HCT116 (cell line): ENCODE measurements around the gene INPP5K.

Source experiments
- EZH2 ChIP-seq: fragments of 200-600 bp; sonication (generic); IDR thresholded peaks from 2 replicates; pipeline ENCODE4 v1.6.1; 2017; ENCODE audit warnings: antibody characterized with exemption, mixed run types
- POLR2A ChIP-seq: IDR thresholded peaks from 2 replicates; pipeline ENCODE4 v1.7.0; 2011; ENCODE audit warnings: borderline replicate concordance; ENCODE audit not compliant: insufficient read depth, insufficient read length; ENCODE audit errors: extremely low read depth
- POLR2AphosphoS5 ChIP-seq: IDR thresholded peaks from 2 replicates; pipeline ENCODE4 v1.6.1; 2011; ENCODE audit warnings: mild to moderate bottlenecking, low read depth, low read length, moderate library complexity
- RAD21 ChIP-seq: IDR thresholded peaks from 2 replicates; pipeline ENCODE4 v1.6.1; 2012; ENCODE audit warnings: low read depth, mild to moderate bottlenecking
- SIN3A ChIP-seq: IDR thresholded peaks from 2 replicates; pipeline ENCODE4 v1.6.1; 2012; ENCODE audit warnings: low read depth
- YY1 ChIP-seq: IDR thresholded peaks from 2 replicates; pipeline ENCODE4 v1.6.1; 2011; ENCODE audit warnings: low read length, low read depth, moderate library complexity, mild to moderate bottlenecking; ENCODE audit not compliant: insufficient replicate concordance; ENCODE audit errors: extremely low read depth
- ZNF274 ChIP-seq: fragments of 200-500 bp; sonication (Bioruptor generic); IDR thresholded peaks from 2 replicates; pipeline ENCODE4 v1.6.1; 2014; ENCODE audit warnings: mild to moderate bottlenecking, low read depth, low read length, inconsistent platforms
- TF ChIP-seq, protein P1 (sequence below), 3 experiments: fragments of 200-600 bp in 1 of 3; sonication (generic) in 1 of 3; IDR thresholded peaks in 2 of 3; conservative IDR thresholded peaks in 1 of 3; 2 replicates each; pipeline ENCODE4 v1.5.1; 2012 to 2017; ENCODE audit warnings: low read depth in 2 of 3, low read length in 2 of 3, antibody characterized with exemption in 1 of 3, borderline replicate concordance in 1 of 3, control low read depth in 1 of 3, mild to moderate bottlenecking in 1 of 3, mixed read lengths in 1 of 3, mixed run types in 1 of 3, moderate library complexity in 1 of 3; ENCODE audit not compliant: insufficient read depth in 1 of 3
- TF ChIP-seq, protein P2 (sequence below): IDR thresholded peaks from 2 replicates; pipeline ENCODE4 v1.6.1; 2012; ENCODE audit warnings: low read depth
- TF ChIP-seq, protein P3 (sequence below): IDR thresholded peaks from 2 replicates; pipeline ENCODE4 v1.6.1; 2012
- TF ChIP-seq, protein P4 (sequence below): IDR thresholded peaks from 2 replicates; pipeline ENCODE4 v1.6.1; 2011; ENCODE audit warnings: mild to moderate bottlenecking, low read length, moderate library complexity; ENCODE audit not compliant: insufficient replicate concordance; ENCODE audit errors: extremely low read depth

DNA sequence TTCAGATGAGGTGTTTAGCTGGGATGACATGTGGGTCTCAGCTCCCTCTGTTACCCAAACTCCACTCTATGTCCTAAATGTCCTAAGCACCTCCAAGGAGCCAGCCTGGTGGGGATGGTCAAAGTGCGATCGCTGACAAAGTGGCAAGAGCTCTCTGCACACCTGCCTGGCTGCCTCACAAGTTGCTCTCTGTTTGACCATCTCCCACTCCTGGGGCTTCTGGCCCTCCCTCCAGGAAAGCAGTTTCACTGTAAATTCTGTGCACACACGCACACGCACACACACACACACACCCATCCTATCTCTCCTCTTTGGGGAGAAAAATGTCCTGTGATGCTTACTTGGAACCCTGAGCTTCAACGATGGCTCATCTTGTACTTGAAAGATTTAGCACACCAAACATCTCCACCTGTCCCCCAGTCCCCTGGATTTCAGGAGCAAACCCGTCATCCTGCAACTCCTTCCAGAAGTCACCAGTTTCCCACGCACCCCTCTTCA lies 44.5 kb upstream of the INPP5K start:
- TF ChIP-seq, protein P1, sequence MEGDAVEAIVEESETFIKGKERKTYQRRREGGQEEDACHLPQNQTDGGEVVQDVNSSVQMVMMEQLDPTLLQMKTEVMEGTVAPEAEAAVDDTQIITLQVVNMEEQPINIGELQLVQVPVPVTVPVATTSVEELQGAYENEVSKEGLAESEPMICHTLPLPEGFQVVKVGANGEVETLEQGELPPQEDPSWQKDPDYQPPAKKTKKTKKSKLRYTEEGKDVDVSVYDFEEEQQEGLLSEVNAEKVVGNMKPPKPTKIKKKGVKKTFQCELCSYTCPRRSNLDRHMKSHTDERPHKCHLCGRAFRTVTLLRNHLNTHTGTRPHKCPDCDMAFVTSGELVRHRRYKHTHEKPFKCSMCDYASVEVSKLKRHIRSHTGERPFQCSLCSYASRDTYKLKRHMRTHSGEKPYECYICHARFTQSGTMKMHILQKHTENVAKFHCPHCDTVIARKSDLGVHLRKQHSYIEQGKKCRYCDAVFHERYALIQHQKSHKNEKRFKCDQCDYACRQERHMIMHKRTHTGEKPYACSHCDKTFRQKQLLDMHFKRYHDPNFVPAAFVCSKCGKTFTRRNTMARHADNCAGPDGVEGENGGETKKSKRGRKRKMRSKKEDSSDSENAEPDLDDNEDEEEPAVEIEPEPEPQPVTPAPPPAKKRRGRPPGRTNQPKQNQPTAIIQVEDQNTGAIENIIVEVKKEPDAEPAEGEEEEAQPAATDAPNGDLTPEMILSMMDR (IDR thresholded peaks at IDR 0.05 in 2 of 3, conservative IDR thresholded peaks at IDR 0.05 in 1 of 3; ENCODE audit: borderline replicate concordance in 1 of 3, insufficient read depth in 1 of 3, low read depth in 2 of 3, low read length in 2 of 3): no peak
- TF ChIP-seq POLR2AphosphoS5: no peak
- TF ChIP-seq SIN3A: no peak
- TF ChIP-seq ZNF274: no peak
- TF ChIP-seq, protein P2, sequence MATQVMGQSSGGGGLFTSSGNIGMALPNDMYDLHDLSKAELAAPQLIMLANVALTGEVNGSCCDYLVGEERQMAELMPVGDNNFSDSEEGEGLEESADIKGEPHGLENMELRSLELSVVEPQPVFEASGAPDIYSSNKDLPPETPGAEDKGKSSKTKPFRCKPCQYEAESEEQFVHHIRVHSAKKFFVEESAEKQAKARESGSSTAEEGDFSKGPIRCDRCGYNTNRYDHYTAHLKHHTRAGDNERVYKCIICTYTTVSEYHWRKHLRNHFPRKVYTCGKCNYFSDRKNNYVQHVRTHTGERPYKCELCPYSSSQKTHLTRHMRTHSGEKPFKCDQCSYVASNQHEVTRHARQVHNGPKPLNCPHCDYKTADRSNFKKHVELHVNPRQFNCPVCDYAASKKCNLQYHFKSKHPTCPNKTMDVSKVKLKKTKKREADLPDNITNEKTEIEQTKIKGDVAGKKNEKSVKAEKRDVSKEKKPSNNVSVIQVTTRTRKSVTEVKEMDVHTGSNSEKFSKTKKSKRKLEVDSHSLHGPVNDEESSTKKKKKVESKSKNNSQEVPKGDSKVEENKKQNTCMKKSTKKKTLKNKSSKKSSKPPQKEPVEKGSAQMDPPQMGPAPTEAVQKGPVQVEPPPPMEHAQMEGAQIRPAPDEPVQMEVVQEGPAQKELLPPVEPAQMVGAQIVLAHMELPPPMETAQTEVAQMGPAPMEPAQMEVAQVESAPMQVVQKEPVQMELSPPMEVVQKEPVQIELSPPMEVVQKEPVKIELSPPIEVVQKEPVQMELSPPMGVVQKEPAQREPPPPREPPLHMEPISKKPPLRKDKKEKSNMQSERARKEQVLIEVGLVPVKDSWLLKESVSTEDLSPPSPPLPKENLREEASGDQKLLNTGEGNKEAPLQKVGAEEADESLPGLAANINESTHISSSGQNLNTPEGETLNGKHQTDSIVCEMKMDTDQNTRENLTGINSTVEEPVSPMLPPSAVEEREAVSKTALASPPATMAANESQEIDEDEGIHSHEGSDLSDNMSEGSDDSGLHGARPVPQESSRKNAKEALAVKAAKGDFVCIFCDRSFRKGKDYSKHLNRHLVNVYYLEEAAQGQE: no peak
- TF ChIP-seq POLR2A: no peak
- no peak for TF ChIP-seq RAD21
- TF ChIP-seq YY1: no peak
- no peak for TF ChIP-seq EZH2
- TF ChIP-seq, protein P3, sequence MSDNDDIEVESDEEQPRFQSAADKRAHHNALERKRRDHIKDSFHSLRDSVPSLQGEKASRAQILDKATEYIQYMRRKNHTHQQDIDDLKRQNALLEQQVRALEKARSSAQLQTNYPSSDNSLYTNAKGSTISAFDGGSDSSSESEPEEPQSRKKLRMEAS: no peak
- TF ChIP-seq, protein P4, sequence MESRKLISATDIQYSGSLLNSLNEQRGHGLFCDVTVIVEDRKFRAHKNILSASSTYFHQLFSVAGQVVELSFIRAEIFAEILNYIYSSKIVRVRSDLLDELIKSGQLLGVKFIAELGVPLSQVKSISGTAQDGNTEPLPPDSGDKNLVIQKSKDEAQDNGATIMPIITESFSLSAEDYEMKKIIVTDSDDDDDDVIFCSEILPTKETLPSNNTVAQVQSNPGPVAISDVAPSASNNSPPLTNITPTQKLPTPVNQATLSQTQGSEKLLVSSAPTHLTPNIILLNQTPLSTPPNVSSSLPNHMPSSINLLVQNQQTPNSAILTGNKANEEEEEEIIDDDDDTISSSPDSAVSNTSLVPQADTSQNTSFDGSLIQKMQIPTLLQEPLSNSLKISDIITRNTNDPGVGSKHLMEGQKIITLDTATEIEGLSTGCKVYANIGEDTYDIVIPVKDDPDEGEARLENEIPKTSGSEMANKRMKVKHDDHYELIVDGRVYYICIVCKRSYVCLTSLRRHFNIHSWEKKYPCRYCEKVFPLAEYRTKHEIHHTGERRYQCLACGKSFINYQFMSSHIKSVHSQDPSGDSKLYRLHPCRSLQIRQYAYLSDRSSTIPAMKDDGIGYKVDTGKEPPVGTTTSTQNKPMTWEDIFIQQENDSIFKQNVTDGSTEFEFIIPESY: no peak
